Thoracic aorta (tissue), 2 donors: ENCODE measurements around the gene LPIN1. TPM values are rescaled to one million over a fixed set of nuclear protein-coding genes. Genes with fewer than 3 reads are reported as not detected.

ENCODE experiments used
- ATAC-seq: fragments of 150-250 bp; one replicate; pipeline ENCODE4 v1.8.0; 2017; ENCODE audit warnings: low read depth; ENCODE audit not compliant: insufficient number of reproducible peaks, low FRiP score
- DNase-seq: peaks from one replicate; pipeline ENCODE4 v3.0.0-alpha.2; 2020; ENCODE audit warnings: low spot score
- H3K27ac ChIP-seq, 2 donors: fragments of 200-600 bp; sonication (generic); 1 replicate in 1 of 2; 2 replicates in 1 of 2; pipeline ENCODE4 v1.5.1; 2016; ENCODE audit warnings: mild to moderate bottlenecking in 2 of 2, moderate library complexity in 2 of 2
- H3K27me3 ChIP-seq: fragments of 200-600 bp; sonication (generic); replicated peaks from 2 replicates; pipeline ENCODE4 v1.6.0; 2016; ENCODE audit warnings: mild to moderate bottlenecking; ENCODE audit not compliant: insufficient read depth
- H3K36me3 ChIP-seq: fragments of 200-600 bp; sonication (generic); one replicate; pipeline ENCODE4 v1.5.1; 2016
- H3K4me1 ChIP-seq, 2 donors: fragments of 200-600 bp; sonication (generic); 1 replicate in 1 of 2; 2 replicates in 1 of 2; pipeline versions ENCODE4 v1.5.1 to v1.6.0; 2016; ENCODE audit warnings: low read depth in 2 of 2, mild to moderate bottlenecking in 1 of 2; ENCODE audit not compliant: control insufficient read depth in 1 of 2
- H3K4me3 ChIP-seq: fragments of 200-600 bp; sonication (generic); 2 replicates; pipeline ENCODE4 v1.5.1; 2016; ENCODE audit warnings: mild to moderate bottlenecking
- H3K9me3 ChIP-seq: fragments of 200-600 bp; sonication (generic); 2 replicates; pipeline ENCODE4 v1.5.1; 2016
- total RNA-seq, 2 donors: library from RNA; depleted of rRNA; stranded (reverse); fragments of >200 nt; gene quantifications; one replicate each; pipeline versions ENCODE4 v1.1.0 to v1.2.3, GENCODE V29; 2016
- TF ChIP-seq, protein P1 (sequence below): fragments of 200-600 bp; sonication (generic); IDR thresholded peaks from one replicate; pipeline ENCODE4 v1.5.1; 2019; ENCODE audit warnings: antibody characterized with exemption

Gene LPIN1
- total RNA-seq, 2 donors from 2014 or later: 24.5 to 55.8 TPM

DNA sequence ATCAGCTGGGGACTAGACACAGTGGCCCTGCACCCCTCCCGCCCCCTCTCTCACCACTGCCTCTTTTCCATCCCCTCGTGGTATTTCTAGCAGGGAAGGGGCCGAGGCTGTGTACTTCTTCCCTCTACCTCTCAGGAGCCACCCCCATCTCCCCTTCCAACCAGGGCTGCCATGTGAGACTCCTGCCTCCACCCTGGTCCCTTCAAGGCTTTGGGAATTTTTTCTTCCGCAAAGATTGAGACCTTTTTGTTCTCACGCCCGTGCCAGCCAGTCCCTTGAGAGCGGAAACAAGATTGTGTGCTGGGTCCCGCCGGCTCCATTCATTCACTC, 39.1 kb downstream of the LPIN1 start:
- H3K4me3 ChIP-seq: no peak overlapping the region
- no peaks in the 10 kb centered on the region for H3K9me3 ChIP-seq
- no peak overlapping the region for H3K27ac ChIP-seq
- no peaks in the 10 kb centered on the region for H3K4me1 ChIP-seq
- H3K36me3 ChIP-seq: peaks cover 47% of the 10 kb centered on the region
- no peaks in the 10 kb centered on the region for H3K27me3 ChIP-seq
- DNase-seq (no peak), ATAC-seq (no peak)
- TF ChIP-seq, protein P1, sequence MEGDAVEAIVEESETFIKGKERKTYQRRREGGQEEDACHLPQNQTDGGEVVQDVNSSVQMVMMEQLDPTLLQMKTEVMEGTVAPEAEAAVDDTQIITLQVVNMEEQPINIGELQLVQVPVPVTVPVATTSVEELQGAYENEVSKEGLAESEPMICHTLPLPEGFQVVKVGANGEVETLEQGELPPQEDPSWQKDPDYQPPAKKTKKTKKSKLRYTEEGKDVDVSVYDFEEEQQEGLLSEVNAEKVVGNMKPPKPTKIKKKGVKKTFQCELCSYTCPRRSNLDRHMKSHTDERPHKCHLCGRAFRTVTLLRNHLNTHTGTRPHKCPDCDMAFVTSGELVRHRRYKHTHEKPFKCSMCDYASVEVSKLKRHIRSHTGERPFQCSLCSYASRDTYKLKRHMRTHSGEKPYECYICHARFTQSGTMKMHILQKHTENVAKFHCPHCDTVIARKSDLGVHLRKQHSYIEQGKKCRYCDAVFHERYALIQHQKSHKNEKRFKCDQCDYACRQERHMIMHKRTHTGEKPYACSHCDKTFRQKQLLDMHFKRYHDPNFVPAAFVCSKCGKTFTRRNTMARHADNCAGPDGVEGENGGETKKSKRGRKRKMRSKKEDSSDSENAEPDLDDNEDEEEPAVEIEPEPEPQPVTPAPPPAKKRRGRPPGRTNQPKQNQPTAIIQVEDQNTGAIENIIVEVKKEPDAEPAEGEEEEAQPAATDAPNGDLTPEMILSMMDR: no peak

DNA sequence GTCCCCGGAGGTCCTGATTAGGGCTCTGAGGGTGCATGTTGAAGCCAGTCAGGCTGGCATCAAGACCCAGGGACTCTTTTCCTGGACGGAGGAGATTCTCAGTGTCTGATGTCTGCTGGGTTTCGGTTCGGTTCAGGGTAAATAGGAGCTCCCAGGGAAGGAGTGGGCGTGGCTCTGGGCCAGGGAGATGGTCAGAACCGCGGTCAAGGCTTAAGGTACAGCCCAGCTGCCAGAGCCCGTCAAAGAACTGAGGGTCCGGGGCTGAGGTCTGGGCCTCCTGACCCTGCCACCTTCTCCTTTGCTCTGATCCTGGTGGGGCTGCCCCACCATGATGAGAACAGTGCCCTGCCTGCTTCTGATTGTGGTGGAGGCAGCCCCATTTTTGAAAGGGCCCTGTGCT, 39.8 kb downstream of the LPIN1 start:
- no peak overlapping the region for H3K27ac ChIP-seq
- H3K4me3 ChIP-seq: no peak overlapping the region
- ATAC-seq (no peak), DNase-seq (no peak)
- no peaks in the 10 kb centered on the region for H3K27me3 ChIP-seq
- no peaks in the 10 kb centered on the region for H3K9me3 ChIP-seq
- H3K36me3 ChIP-seq: peaks cover 45% of the 10 kb centered on the region
- H3K4me1 ChIP-seq: no peaks in the 10 kb centered on the region
- TF ChIP-seq, protein P1: no peak

DNA sequence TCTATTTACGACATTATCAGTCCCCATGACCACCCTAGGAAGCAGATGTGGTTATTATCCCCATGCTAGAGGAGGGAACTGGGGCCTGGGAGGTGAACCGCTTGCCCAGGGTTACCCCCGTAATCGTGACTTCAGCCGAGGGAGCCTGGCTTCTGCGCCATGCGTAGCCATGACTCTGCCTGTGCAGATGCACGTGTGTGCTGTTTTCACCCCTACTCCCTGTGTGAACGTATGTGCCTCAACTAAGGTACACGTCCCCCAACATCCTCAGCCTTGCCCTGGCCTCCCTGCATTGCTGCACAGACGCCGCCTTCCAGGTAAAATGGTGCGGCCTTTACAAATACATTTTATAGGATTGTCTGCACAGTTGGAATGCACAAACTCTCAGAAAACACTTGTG, 40.2 kb downstream of the LPIN1 start:
- ATAC-seq (no peak), DNase-seq (no peak)
- TF ChIP-seq, protein P1: no peak
- H3K27me3 ChIP-seq: no peaks in the 10 kb centered on the region
- no peak overlapping the region for H3K27ac ChIP-seq
- no peaks in the 10 kb centered on the region for H3K9me3 ChIP-seq
- no peak overlapping the region for H3K4me3 ChIP-seq
- peaks cover 42% of the 10 kb centered on the region for H3K36me3 ChIP-seq
- no peaks in the 10 kb centered on the region for H3K4me1 ChIP-seq

DNA sequence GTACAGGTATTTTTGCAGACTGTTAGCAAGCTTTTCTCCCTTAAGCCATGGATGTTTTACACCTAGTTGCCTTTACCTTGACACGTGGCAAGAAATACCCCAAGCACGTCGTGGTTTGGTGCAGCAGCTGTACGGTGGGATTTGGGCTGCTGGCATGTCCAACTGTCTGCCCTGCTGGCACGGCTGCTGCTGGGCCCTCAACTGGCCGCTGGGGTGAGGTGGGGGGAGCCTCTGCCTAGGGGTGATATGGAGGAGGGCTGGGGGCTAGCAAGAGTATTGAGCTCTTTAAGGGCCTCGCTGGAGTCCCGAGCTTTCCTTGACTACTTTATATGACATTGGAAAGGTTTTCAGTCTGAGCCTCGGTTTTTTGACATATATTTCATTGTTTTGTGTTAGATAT, 41.6 kb downstream of the LPIN1 start:
- Histone ChIP-seq H3K4me3 (no peak overlapping the region), H3K4me1 (no peaks in the 10 kb centered on the region), H3K36me3 (peaks cover 45% of the 10 kb centered on the region), H3K9me3 (no peaks in the 10 kb centered on the region), H3K27ac (no peak overlapping the region), H3K27me3 (no peaks in the 10 kb centered on the region)
- TF ChIP-seq, protein P1: no peak
- no peak for DNase-seq
- no peak for ATAC-seq

DNA sequence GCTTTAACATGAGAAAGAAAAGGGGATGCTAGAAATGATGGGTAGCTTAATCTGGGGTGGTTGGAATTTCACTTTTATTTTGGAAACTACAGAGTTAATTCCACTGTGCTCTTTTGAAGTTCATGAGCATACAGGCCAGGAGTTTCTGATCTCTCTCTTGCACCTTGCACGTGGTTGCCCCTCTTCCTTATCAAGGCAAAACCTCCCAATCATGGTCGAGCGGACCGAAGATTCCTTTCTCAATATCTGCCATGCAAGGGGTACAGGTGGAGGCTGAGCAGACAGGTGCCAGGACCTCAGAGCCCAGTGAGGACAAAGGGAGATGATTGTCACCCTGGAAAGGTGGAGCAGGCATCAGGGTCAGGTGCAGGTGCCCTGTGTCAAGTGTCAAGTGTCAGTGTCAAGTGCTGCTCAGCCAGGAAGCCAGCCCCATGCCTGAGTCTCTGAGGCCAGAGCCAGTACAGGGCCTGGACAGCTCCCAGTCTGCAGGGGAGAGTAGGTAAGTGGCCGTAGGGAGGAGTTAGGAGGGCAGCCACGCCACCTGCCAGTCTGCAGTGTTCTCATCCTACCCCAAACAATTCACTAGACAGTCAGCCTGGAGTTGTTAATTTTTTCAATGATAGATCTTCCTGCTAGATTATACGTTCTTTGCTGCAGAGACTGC, 42.2 kb downstream of the LPIN1 start:
- no peaks in the 10 kb centered on the region for H3K27me3 ChIP-seq

More for the DNA sequence above, 42.2 kb downstream of the LPIN1 start:
- Histone ChIP-seq H3K27ac (no peak overlapping the region), H3K4me3 (no peak overlapping the region), H3K36me3 (peaks cover 45% of the 10 kb centered on the region), H3K4me1 (no peaks in the 10 kb centered on the region), H3K9me3 (no peaks in the 10 kb centered on the region)
- no peak for ATAC-seq
- no peak for DNase-seq
- TF ChIP-seq, protein P1: no peak
